ENCODE measurements around the gene SYNDIG1.

DNA sequence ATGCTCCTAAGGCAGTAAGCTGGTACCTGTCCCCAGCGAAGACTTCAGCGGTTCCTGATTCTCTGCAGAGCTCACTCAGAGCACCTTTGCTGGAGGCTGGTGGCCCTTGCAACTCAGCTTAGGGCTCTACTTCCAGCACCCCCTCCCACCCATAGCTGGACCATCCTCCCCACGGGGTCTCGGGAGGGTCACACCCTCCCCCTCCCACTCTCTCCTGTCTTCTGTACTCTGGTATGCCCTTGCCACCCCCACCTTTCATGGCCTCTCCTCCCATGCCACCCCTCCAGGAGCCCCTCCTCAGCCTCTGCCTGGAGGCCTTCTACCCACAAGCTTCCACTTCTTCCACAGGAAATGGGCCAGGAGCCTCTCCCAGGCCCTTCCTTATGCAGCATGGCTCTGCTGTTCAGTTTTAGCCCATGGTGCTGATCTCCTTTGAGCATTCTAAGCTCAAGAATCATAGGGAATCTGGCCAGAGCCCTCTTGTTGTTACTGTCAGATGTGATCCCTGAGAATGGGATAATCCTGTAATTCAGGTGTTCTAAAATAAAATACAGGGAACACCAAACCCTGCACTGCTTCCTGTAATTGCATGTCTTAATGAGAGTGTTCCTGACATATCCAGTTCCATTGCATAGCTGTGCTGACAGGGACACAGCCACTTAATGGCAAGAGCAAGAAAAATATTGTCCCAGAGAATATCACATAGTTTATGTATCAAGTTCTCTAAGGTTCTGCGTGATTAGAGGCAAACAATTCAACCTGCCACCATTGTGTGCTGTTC, 142.1 kb downstream of the SYNDIG1 start:
- TF ChIP-seq, protein P1, sequence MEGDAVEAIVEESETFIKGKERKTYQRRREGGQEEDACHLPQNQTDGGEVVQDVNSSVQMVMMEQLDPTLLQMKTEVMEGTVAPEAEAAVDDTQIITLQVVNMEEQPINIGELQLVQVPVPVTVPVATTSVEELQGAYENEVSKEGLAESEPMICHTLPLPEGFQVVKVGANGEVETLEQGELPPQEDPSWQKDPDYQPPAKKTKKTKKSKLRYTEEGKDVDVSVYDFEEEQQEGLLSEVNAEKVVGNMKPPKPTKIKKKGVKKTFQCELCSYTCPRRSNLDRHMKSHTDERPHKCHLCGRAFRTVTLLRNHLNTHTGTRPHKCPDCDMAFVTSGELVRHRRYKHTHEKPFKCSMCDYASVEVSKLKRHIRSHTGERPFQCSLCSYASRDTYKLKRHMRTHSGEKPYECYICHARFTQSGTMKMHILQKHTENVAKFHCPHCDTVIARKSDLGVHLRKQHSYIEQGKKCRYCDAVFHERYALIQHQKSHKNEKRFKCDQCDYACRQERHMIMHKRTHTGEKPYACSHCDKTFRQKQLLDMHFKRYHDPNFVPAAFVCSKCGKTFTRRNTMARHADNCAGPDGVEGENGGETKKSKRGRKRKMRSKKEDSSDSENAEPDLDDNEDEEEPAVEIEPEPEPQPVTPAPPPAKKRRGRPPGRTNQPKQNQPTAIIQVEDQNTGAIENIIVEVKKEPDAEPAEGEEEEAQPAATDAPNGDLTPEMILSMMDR (IDR thresholded peaks at IDR 0.05; ENCODE audit: insufficient read depth, low read length): no peak
- no peak for TF ChIP-seq POLR2AphosphoS5 (IDR thresholded peaks at IDR 0.05; ENCODE audit: low read depth)
